Measurements from ENCODE around the gene TSKU.

Gene TSKU

GRCh38 chr11:76753449-76753848, 29.7 kb upstream of the TSKU start:
- no peak for DNase-seq

GRCh38 chr11:76753950-76754349, 29.2 kb upstream of the TSKU start:
- DNase-seq: no peak

- DNase-seq: no peak
These were observed 26.8 kb upstream of the TSKU start for GRCh38 chr11:76756341-76756741.

GRCh38 chr11:76758311-76758710, 24.8 kb upstream of the TSKU start:
- DNase-seq: no peak

GRCh38 chr11:76759092-76759491, 24.1 kb upstream of the TSKU start:
- no peak for DNase-seq

- no peak for DNase-seq
These were observed 23.6 kb upstream of the TSKU start for GRCh38 chr11:76759517-76759916.

- no peak for DNase-seq
These were observed 22.9 kb upstream of the TSKU start for GRCh38 chr11:76760236-76760635.

GRCh38 chr11:76761718-76762355, 21.3 kb upstream of the TSKU start:
- no peak for DNase-seq

GRCh38 chr11:76762356-76762752, 20.8 kb upstream of the TSKU start:
- no peak for DNase-seq

GRCh38 chr11:76762867-76763572, 20.1 kb upstream of the TSKU start:
- DNase-seq: no peak

GRCh38 chr11:76763573-76764346, 19.4 kb upstream of the TSKU start:
- DNase-seq: peak in 1 of 2 donors; percentile 22

- DNase-seq: no peak
These were observed 18.1 kb upstream of the TSKU start for GRCh38 chr11:76764941-76765665.

- DNase-seq: no peak
These were observed 17.2 kb upstream of the TSKU start for GRCh38 chr11:76765863-76766350.

- DNase-seq: no peak
These were observed 16.6 kb upstream of the TSKU start for GRCh38 chr11:76766521-76766920.

- DNase-seq: no peak
These were observed 15.5 kb upstream of the TSKU start for GRCh38 chr11:76767659-76768058.

GRCh38 chr11:76768088-76768908, 14.9 kb upstream of the TSKU start:
- DNase-seq: peak in 1 of 2 donors; percentile 15

GRCh38 chr11:76768909-76769560, 14.1 kb upstream of the TSKU start:
- no peak for DNase-seq

- DNase-seq: no peak
These were observed 13.2 kb upstream of the TSKU start for GRCh38 chr11:76769645-76770586.

- no peak for DNase-seq
These were observed 12.3 kb upstream of the TSKU start for GRCh38 chr11:76770642-76771445.

All from hippocampal formation (tissue), 2 donors.